Right lobe of liver (tissue), 4 donors: ENCODE results near the gene BRD3OS.

Source experiments
- POLR2A ChIP-seq: fragments of 450-650 bp; IDR thresholded peaks from one replicate; pipeline ENCODE4 v1.6.1; 2017; ENCODE audit warnings: antibody characterized with exemption, mild to moderate bottlenecking
- TF ChIP-seq, protein P1 (sequence below), 4 donors: fragments of 200-600 bp in 3 of 4; fragments of 450-650 bp in 1 of 4; IDR thresholded peaks; one replicate each; pipeline versions ENCODE4 v1.5.1 to v1.8.0; 2016 to 2022; ENCODE audit warnings: antibody characterized with exemption in 4 of 4, mild to moderate bottlenecking in 2 of 4
- donor health status: DM: no; HTN: no; CAD: no.
- donor health status: DM: no; HTN: no; CAD: no.
- donor health status: DM: no; HTN: yes; CAD: no.

DNA sequence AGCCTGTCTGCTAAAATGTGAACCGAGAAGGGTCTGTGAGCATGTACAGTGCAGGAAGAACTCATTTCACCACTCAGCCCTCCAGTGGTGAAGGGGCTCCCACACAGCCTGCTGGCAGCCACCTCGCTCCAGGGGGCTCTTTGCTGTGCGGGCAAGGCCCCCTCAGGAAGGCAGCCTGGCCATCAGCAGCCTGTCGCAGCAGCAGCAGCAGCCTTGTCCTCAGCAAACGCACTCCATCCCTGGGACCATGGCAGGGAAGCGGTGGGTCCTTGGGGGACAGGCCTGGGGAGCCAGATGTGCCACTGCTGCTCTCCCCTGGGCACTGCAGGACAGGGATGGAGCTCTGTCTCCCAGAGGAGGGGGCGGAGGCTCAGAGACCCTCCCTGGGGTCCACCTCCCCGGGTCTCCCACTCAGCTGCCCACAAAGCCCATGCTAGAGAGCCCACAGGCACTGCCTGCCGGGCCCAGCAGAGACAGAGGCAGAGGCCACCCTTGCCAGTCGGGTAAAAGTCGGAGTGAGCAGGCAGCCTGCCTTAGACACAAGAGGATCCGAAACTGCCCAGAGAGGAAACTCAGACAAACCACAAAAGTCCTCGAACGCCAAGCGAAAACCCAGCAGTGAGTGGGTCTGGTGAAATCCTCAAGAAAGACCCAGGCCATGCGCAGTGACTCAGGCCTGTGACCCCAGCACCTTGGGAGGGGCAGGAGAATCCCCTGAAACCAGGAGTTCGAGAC lies 34.5 kb downstream of the BRD3OS start:
- TF ChIP-seq POLR2A = no peak
- TF ChIP-seq, protein P1, sequence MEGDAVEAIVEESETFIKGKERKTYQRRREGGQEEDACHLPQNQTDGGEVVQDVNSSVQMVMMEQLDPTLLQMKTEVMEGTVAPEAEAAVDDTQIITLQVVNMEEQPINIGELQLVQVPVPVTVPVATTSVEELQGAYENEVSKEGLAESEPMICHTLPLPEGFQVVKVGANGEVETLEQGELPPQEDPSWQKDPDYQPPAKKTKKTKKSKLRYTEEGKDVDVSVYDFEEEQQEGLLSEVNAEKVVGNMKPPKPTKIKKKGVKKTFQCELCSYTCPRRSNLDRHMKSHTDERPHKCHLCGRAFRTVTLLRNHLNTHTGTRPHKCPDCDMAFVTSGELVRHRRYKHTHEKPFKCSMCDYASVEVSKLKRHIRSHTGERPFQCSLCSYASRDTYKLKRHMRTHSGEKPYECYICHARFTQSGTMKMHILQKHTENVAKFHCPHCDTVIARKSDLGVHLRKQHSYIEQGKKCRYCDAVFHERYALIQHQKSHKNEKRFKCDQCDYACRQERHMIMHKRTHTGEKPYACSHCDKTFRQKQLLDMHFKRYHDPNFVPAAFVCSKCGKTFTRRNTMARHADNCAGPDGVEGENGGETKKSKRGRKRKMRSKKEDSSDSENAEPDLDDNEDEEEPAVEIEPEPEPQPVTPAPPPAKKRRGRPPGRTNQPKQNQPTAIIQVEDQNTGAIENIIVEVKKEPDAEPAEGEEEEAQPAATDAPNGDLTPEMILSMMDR (IDR thresholded peaks at IDR 0.05) = no peak
